A549 (cell line): ENCODE data around the gene EXPH5. TPM values are rescaled to one million over a fixed set of nuclear protein-coding genes. Genes with fewer than 3 reads are reported as not detected.

ENCODE experiments used
- ATAC-seq, 2 experiments: fragments of 200-7000 bp in 1 of 2; fragments of >200 bp in 1 of 2; cut with Nextera tagmentation in 1 of 2; cut with Tn5 transposase in 1 of 2; 3 replicates each; pipeline versions ENCODE4 v1.8.0 to v1.9.1; 2018 to 2020; ENCODE audit warnings: mild to moderate bottlenecking in 1 of 2, moderate library complexity in 1 of 2
- CTCF ChIA-PET: fragments of 300-600 bp; sonication (Branson Sonifier 250); formaldehyde crosslinking; extraction: SDS; loops from one replicate; lab custom pipeline; 2021; ENCODE audit warnings: antibody characterized with exemption, inconsistent platforms; lab: Yijun Ruan, JAX
- POLR2A ChIA-PET: fragments of 350-600 bp; formaldehyde crosslinking; extraction: SDS; loops from one replicate; lab custom pipeline; 2021; ENCODE audit warnings: antibody characterized with exemption, inconsistent platforms; lab: Yijun Ruan, JAX
- DNase-seq, 2 experiments: peaks; one replicate each; pipeline versions ENCODE4 v3.0.0 to v3.0.0-alpha.2; 2011 to 2016; ENCODE audit warnings: low read depth in 1 of 2, low spot score in 1 of 2
- FAIRE-seq: peaks from 2 replicates; lab custom pipeline; 2011; peaks lifted over from hg19 to GRCh38; lab: Jason Lieb, UNC
- H3K27ac ChIP-seq, 2 experiments: fragments of >200 bp; sonication (Bioruptor Twin); formaldehyde crosslinking; 3 replicates each; pipeline ENCODE4 v1.5.1; 2016 to 2017
- H3K4me1 ChIP-seq: fragments of >200 bp; sonication (Bioruptor Twin); formaldehyde crosslinking; 3 replicates; pipeline ENCODE4 v1.6.1; 2016
- H3K4me2 ChIP-seq: fragments of >200 bp; sonication (Bioruptor Twin); formaldehyde crosslinking; 3 replicates; pipeline ENCODE4 v1.6.1; 2016
- H3K4me3 ChIP-seq: fragments of >200 bp; sonication (Bioruptor Twin); formaldehyde crosslinking; 3 replicates; pipeline ENCODE4 v1.5.1; 2016
- H3K9me3 ChIP-seq: fragments of >200 bp; sonication (Bioruptor Twin); formaldehyde crosslinking; 3 replicates; pipeline ENCODE4 v1.6.1; 2016
- EHMT2 ChIP-seq: fragments of 200-600 bp; sonication (generic); IDR thresholded peaks from 2 replicates; pipeline ENCODE4 v1.6.1; 2016; ENCODE audit warnings: antibody characterized with exemption, low read depth, mild to moderate bottlenecking, moderate library complexity
- ESRRA ChIP-seq: fragments of 150-350 bp; IDR thresholded peaks from 2 replicates; pipeline ENCODE4 v1.6.1; 2014; ENCODE audit warnings: mild to moderate bottlenecking, low read length, borderline replicate concordance
- FOSB ChIP-seq: fragments of 250-450 bp; sonication (Bioruptor Pico); IDR thresholded peaks from 2 replicates; pipeline ENCODE4 v1.5.0; 2020; ENCODE audit warnings: mild to moderate bottlenecking, moderate library complexity
- FOXS1 ChIP-seq: fragments of 250-450 bp; sonication (Bioruptor Pico); IDR thresholded peaks from 2 replicates; pipeline ENCODE4 v1.5.0; 2020; ENCODE audit warnings: mild to moderate bottlenecking, moderate library complexity
- HEYL ChIP-seq: fragments of 250-450 bp; sonication (Bioruptor Pico); IDR thresholded peaks from 2 replicates; pipeline ENCODE4 v1.8.0; 2021; ENCODE audit warnings: mild to moderate bottlenecking, moderate library complexity
- HOXA7 ChIP-seq: fragments of 250-450 bp; sonication (Bioruptor Pico); IDR thresholded peaks from 2 replicates; pipeline ENCODE4 v1.5.0; 2020; ENCODE audit warnings: mild to moderate bottlenecking, moderate library complexity
- MYC ChIP-seq: IDR thresholded peaks from 2 replicates; pipeline ENCODE4 v1.6.1; 2012; ENCODE audit warnings: mild to moderate bottlenecking, inconsistent platforms, low read length, improper control_type of control experiment, borderline replicate concordance
- NR3C1 ChIP-seq: fragments of >200 bp; sonication (Bioruptor Twin); formaldehyde crosslinking; IDR thresholded peaks from 3 replicates; pipeline ENCODE4 v1.6.1; 2017
- RAD21 ChIP-seq, 2 experiments: fragments of >200 bp in 1 of 2; sonication (Bioruptor Twin) in 1 of 2; formaldehyde crosslinking in 1 of 2; IDR thresholded peaks in 1 of 2; conservative IDR thresholded peaks in 1 of 2; 2 replicates in 1 of 2; 3 replicates in 1 of 2; pipeline ENCODE4 v1.6.1; 2012 to 2018; ENCODE audit warnings: inconsistent platforms in 1 of 2
- RARB ChIP-seq: fragments of 250-450 bp; sonication (Bioruptor Pico); IDR thresholded peaks from 2 replicates; pipeline ENCODE4 v1.8.0; 2021; ENCODE audit warnings: mild to moderate bottlenecking, moderate library complexity
- RFX5 ChIP-seq: fragments of 450-650 bp; IDR thresholded peaks from 2 replicates; pipeline ENCODE4 v1.7.1; 2014; ENCODE audit warnings: antibody characterized with exemption, mild to moderate bottlenecking, moderate library complexity
- RNF2 ChIP-seq: fragments of 200-600 bp; sonication (generic); IDR thresholded peaks from 2 replicates; pipeline ENCODE4 v1.6.1; 2016; ENCODE audit warnings: low read depth, mild to moderate bottlenecking, antibody characterized with exemption, moderate library complexity, borderline replicate concordance
- SMC3 ChIP-seq: fragments of >200 bp; sonication (Bioruptor Twin); formaldehyde crosslinking; IDR thresholded peaks from 3 replicates; pipeline ENCODE4 v1.6.1; 2018; ENCODE audit warnings: inconsistent platforms
- ZC3H11A ChIP-seq: fragments of 450-650 bp; IDR thresholded peaks from 2 replicates; pipeline ENCODE4 v1.6.1; 2014; ENCODE audit warnings: antibody characterized with exemption, mild to moderate bottlenecking
- ZFP36 ChIP-seq: fragments of 450-650 bp; IDR thresholded peaks from 2 replicates; pipeline ENCODE4 v1.6.1; 2014; ENCODE audit warnings: borderline replicate concordance; ENCODE audit not compliant: partially characterized antibody
- WGBS: methylation state at CpG from one replicate; pipeline ENCODE4 v1.1.6; 2017; ENCODE audit errors: missing lambda C conversion rate; 5-methylcytosine and 5-hydroxymethylcytosine counted together
- polyA plus RNA-seq, 4 experiments: library from polyadenylated mRNA; depleted of rRNA in 3 of 4; stranded (reverse); fragments of >200 nt; fragmentation: RNase III in 1 of 4; extraction: RNeasy Plus Mini Kit Qiagen cat#74134 plus additional on column Dnase treatment in 1 of 4; gene quantifications; 2 replicates in 3 of 4; 3 replicates in 1 of 4; pipeline ENCODE4 v1.2.3, GENCODE V29; 2011 to 2017
- TF ChIP-seq, protein P1 (sequence below): IDR thresholded peaks from 2 replicates; pipeline ENCODE4 v1.6.1; 2012
- TF ChIP-seq, protein P2 (sequence below): IDR thresholded peaks from 2 replicates; pipeline ENCODE4 v1.6.1; 2012; ENCODE audit warnings: low read depth, borderline replicate concordance

Gene EXPH5
- polyA plus RNA-seq, 2 of the 4 experiments (the other 2 are of a cell fraction), result 0.01 to 0.37 TPM

DNA sequence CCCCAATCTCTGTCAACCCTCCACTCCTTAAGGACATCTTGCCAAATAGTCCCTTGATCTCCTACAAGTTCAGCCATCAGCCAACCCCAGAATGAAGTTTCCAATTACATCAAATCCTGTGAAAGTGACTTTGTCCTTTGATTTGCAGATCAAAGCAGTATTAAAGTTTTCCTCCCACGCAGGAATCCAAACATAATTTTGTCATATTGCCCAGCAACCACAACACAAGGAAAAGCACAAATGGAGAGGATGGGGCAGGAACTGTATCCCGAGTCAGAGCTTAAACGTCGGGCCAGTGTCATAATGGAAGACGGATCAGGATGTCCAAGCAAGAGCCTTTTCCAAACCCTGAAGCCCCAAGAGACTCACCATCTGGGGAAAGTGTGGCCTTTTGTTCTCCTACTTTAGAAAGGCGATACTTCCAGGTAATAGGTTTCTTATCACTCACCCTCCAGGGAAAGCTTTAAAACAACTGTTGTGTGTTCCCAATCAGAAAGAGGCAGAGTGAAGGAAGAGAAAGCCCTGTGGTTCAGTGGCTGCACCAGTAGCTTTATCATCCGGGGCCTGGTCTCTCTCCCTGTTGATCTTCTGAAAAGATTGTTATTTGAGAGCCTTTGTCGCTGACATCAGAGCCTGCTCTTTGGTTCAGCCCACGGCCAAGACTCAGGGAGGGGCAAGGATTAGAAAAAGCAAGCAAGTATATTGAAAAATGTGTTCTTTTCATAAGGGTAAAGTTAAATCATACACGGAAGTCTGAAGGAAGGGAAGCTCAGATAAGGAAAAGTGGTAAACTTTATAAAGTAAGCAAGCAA, 41.7 kb downstream of the EXPH5 start:
- Histone ChIP-seq H3K4me3 (no peak overlapping the region), H3K27ac (no peak overlapping the region), H3K4me2 (no peak overlapping the region), H3K9me3 (no peaks in the 10 kb centered on the region), H3K4me1 (no peaks in the 10 kb centered on the region)
- POLR2A ChIA-PET, result no interaction called here
- FAIRE-seq (no peak), ATAC-seq (no peak), DNase-seq (no peak)
- WGBS, result 85% methylated on average over 10 of the region's 10 CpGs
- CTCF ChIA-PET, result interaction anchor here (1.1 kb wide), 1 partner anchor 45 kb away, joined by 3 read pairs; no protein-coding TSS in a partner anchor
- TF ChIP-seq SMC3 (no peak), HOXA7 (CRISPR knock-in tag) (no peak), ZC3H11A (no peak), RNF2 (no peak), RAD21 (conservative IDR thresholded peaks at IDR 0.05 in 1 of 2, IDR thresholded peaks at IDR 0.05 in 1 of 2) (no peak)

DNA sequence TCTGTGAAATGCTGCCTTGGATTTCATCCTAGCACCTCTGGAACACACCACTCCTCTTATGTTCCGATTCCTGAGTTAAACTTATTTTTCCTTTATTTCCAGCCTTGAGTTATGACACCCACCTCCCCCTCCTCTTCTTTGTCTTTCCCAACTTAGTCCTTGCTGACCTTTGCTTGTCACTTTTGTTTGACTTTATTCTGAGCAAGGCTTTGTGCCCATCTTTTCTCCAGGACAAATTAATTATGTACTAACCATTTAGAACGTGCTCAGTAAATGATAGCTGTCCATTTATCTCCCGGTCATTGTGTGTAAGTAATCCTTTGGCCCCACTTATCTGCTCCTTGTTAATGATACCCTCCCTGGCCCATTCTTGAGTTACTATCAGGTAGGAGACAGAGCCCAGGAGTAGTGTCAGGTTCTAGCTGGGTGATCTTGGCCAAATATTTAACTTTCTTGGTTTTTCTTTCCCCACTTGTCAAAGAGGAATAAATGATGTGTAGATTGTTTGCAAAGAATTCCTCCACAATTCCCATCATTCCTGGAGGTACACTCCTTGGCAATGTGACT, 44.2 kb downstream of the EXPH5 start:
- no peak for DNase-seq
- ChIA-PET POLR2A (no interaction called here), CTCF (no interaction called here)
- ATAC-seq, result no peak
- H3K9me3 ChIP-seq, result no peaks in the 10 kb centered on the region
- no peak overlapping the region for H3K4me2 ChIP-seq
- H3K4me3 ChIP-seq, result no peak overlapping the region
- no peaks in the 10 kb centered on the region for H3K4me1 ChIP-seq
- WGBS, result 68% methylated on average over 3 of the region's 3 CpGs
- TF ChIP-seq EHMT2, result no peak
- no peak for TF ChIP-seq NR3C1
- TF ChIP-seq, protein P1, sequence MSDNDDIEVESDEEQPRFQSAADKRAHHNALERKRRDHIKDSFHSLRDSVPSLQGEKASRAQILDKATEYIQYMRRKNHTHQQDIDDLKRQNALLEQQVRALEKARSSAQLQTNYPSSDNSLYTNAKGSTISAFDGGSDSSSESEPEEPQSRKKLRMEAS, result no peak
- no peak for TF ChIP-seq FOSB (CRISPR knock-in tag)
- TF ChIP-seq RFX5, result no peak
- TF ChIP-seq MYC, result no peak
- no peak for FAIRE-seq
- no peak overlapping the region for H3K27ac ChIP-seq

DNA sequence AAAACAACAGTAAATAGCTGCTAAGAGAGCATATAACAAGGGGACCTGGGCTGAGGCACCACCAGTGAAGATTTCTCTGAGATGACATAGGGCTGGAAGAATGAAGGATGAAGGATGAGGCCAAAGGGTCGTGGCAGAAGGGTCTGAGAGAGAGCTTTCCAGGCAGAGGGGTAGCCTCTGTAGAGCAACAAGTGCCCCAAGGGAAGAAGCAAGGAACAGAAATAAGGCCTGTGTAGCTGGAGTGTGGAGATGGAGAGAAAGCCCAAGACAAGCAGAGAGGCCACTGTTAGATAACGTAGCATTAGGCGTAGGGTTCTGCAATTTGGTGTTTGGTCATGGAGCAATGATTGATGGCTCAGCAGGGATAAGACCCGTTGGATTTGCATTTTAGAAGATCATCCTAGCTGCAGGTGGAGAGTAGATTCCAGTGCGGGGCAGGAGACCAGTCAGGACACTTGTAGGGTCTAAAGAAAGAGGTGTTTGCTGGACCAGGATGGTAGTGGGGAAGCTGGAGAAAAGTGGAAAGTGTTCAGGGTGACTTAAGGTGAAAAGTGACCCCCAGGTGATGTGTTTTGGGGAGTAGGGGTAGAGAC, 47.6 kb downstream of the EXPH5 start:
- no peak for TF ChIP-seq ZFP36
- TF ChIP-seq, protein P2, sequence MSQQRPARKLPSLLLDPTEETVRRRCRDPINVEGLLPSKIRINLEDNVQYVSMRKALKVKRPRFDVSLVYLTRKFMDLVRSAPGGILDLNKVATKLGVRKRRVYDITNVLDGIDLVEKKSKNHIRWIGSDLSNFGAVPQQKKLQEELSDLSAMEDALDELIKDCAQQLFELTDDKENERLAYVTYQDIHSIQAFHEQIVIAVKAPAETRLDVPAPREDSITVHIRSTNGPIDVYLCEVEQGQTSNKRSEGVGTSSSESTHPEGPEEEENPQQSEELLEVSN, result no peak
- TF ChIP-seq, protein P1, result no peak
- DNase-seq (no peak), ATAC-seq (no peak), FAIRE-seq (no peak)
- H3K4me3 ChIP-seq, result no peak overlapping the region
- H3K27ac ChIP-seq, result no peak overlapping the region
- no peaks in the 10 kb centered on the region for H3K9me3 ChIP-seq
- no peaks in the 10 kb centered on the region for H3K4me1 ChIP-seq
- WGBS, result 55% methylated on average over 5 of the region's 5 CpGs
- ChIA-PET POLR2A (interaction anchor here (0.6 kb wide), 1 partner anchor 108 kb away, joined by 9 read pairs; no protein-coding TSS in a partner anchor), CTCF (no interaction called here)
- no peak overlapping the region for H3K4me2 ChIP-seq

DNA sequence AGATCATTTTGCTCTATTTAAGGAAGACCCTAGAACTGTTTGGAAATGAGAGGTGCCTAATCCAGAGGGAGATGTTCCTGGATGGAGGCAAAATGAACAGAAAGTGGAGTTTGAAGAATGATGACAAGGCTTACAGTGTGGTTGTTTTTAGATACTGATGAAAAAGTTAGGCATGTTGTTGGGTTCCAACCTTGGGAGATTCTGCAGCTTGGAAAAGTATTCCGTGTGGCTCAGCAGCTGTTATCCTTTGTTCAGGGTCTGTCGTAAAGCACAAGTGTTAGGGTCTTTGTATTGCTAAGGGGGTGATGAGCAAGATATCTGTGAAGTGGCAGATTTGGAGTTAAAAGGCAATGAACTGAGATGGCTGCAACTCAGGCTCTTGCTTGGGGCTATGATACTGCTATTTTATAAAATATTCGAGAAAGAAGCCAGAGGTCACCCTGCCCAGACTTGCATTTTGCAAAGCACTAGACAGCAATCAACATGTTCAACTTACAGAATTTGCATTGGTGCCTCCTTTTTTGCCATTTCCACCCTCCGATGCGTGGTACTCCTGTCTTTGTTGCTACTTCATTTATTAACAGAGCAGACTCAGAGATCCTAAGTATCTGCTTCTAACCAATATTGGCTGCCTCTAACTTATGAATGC, 50.1 kb downstream of the EXPH5 start:
- ATAC-seq (no peak), FAIRE-seq (no peak), DNase-seq (no peak)
- H3K4me3 ChIP-seq, result no peak overlapping the region
- WGBS, result 62% methylated on average over 5 of the region's 5 CpGs
- H3K4me2 ChIP-seq, result no peak overlapping the region
- ChIA-PET CTCF (no interaction called here), POLR2A (no interaction called here)
- no peaks in the 10 kb centered on the region for H3K9me3 ChIP-seq
- TF ChIP-seq ESRRA, result no peak
- no peak for TF ChIP-seq HEYL (CRISPR knock-in tag)
- TF ChIP-seq FOXS1 (CRISPR knock-in tag), result no peak
- TF ChIP-seq FOSB (CRISPR knock-in tag), result no peak
- TF ChIP-seq RARB (CRISPR knock-in tag), result no peak
- H3K27ac ChIP-seq, result no peak overlapping the region
- no peaks in the 10 kb centered on the region for H3K4me1 ChIP-seq
